ENCODE measurements around the gene PEAK3. TPM values are rescaled to one million over a fixed set of nuclear protein-coding genes. Genes with fewer than 3 reads are reported as not detected.

Gene PEAK3
- total and polyA plus RNA-seq, 4 donors, result 0.31 to 7.4 (median 3.8) TPM

GRCh38 chr19:2317756-2318155, 35.8 kb upstream of the PEAK3 start:
- Histone ChIP-seq H3K4me1 (ENCODE audit: control insufficient read depth in 5 of 5, insufficient read depth in 5 of 5, low read length in 5 of 5) (no peaks in the 10 kb centered on the region), H3K4me3 (no peak overlapping the region), H3K9ac (ENCODE audit: insufficient read depth in 1 of 2, low read length in 2 of 2) (no peak overlapping the region), H3K36me3 (ENCODE audit: control insufficient read depth in 4 of 4, insufficient read depth in 4 of 4, low read length in 4 of 4) (peaks cover 0 to 10% (median 0%) of the 10 kb centered on the region in 4 donors), H3K27me3 (ENCODE audit: control insufficient read depth in 3 of 3, insufficient read depth in 3 of 3, low read length in 2 of 3) (peaks cover 0 to 5% (median 0%) of the 10 kb centered on the region in 3 donors), H3K9me3 (ENCODE audit: control insufficient read depth in 4 of 4, insufficient read depth in 3 of 4, low read length in 3 of 4) (peaks cover 0 to 6% (median 2%) of the 10 kb centered on the region in 4 donors), H3K27ac (ENCODE audit: low read depth in 1 of 2, low read length in 1 of 2) (no peak overlapping the region)
- ATAC-seq (ENCODE audit: insufficient read depth, low FRiP score) (no peak), DNase-seq (no peak)
- TF ChIP-seq CTCF (IDR thresholded peaks at IDR 0.05; ENCODE audit: control extremely low read depth, extremely low read depth), result no peak
- WGBS, 2 donors, result 67 to 80% methylated on average over 22 to 25 of the region's 25 CpGs

- no peak for DNase-seq
- Histone ChIP-seq H3K9me3 (ENCODE audit: control insufficient read depth in 4 of 4, insufficient read depth in 3 of 4, low read length in 3 of 4) (peaks cover 0 to 6% (median 2%) of the 10 kb centered on the region in 4 donors), H3K36me3 (ENCODE audit: control insufficient read depth in 4 of 4, insufficient read depth in 4 of 4, low read length in 4 of 4) (peaks cover 0 to 10% (median 0%) of the 10 kb centered on the region in 4 donors), H3K27ac (ENCODE audit: low read depth in 1 of 2, low read length in 1 of 2) (no peak overlapping the region), H3K4me1 (ENCODE audit: control insufficient read depth in 5 of 5, insufficient read depth in 5 of 5, low read length in 5 of 5) (no peaks in the 10 kb centered on the region), H3K4me3 (no peak overlapping the region), H3K9ac (ENCODE audit: insufficient read depth in 1 of 2, low read length in 2 of 2) (no peak overlapping the region), H3K27me3 (ENCODE audit: control insufficient read depth in 3 of 3, insufficient read depth in 3 of 3, low read length in 2 of 3) (peaks cover 0 to 5% (median under 1%) of the 10 kb centered on the region in 3 donors)
- TF ChIP-seq CTCF (IDR thresholded peaks at IDR 0.05; ENCODE audit: control extremely low read depth, extremely low read depth), result no peak
- 91 to 93% methylated on average over 13 of the region's 13 CpGs for WGBS, 2 donors
- no peak for ATAC-seq (ENCODE audit: insufficient read depth, low FRiP score)
These were observed 35.3 kb upstream of the PEAK3 start for GRCh38 chr19:2317300-2317699.

GRCh38 chr19:2315818-2316353, 33.9 kb upstream of the PEAK3 start:
- TF ChIP-seq CTCF (IDR thresholded peaks at IDR 0.05; ENCODE audit: control extremely low read depth, extremely low read depth), result peak; percentile 55
- peak; percentile 59 for ATAC-seq (ENCODE audit: insufficient read depth, low FRiP score)
- H3K4me3 ChIP-seq, result no peak overlapping the region
- H3K27ac ChIP-seq (ENCODE audit: low read depth in 1 of 2, low read length in 1 of 2), result peak overlapping the region in 1 of 2 donors; percentile 9
- DNase-seq, result peak; percentile 58 to 66 (median 61)
- WGBS, 2 donors, result 23 to 26% methylated on average over 22 of the region's 22 CpGs
- H3K9me3 ChIP-seq (ENCODE audit: control insufficient read depth in 4 of 4, insufficient read depth in 3 of 4, low read length in 3 of 4), result peaks cover 0 to 6% (median 2%) of the 10 kb centered on the region in 4 donors
- no peaks in the 10 kb centered on the region for H3K4me1 ChIP-seq (ENCODE audit: control insufficient read depth in 5 of 5, insufficient read depth in 5 of 5, low read length in 5 of 5)
- peaks cover 0 to 5% (median 3%) of the 10 kb centered on the region in 3 donors for H3K27me3 ChIP-seq (ENCODE audit: control insufficient read depth in 3 of 3, insufficient read depth in 3 of 3, low read length in 2 of 3)
- no peaks in the 10 kb centered on the region for H3K36me3 ChIP-seq (ENCODE audit: control insufficient read depth in 4 of 4, insufficient read depth in 4 of 4, low read length in 4 of 4)
- no peak overlapping the region for H3K9ac ChIP-seq (ENCODE audit: insufficient read depth in 1 of 2, low read length in 2 of 2)
